SK-N-MC (cell line): Measurements from ENCODE around the gene APOC4.

ENCODE experiments used
- EZH2 ChIP-seq: fragments of 200-600 bp; sonication (generic); IDR thresholded peaks from one replicate; pipeline ENCODE4 v1.6.1; 2017; ENCODE audit warnings: antibody characterized with exemption
- FOXP2 ChIP-seq: optimal IDR thresholded peaks from 2 replicates; pipeline ENCODE3; 2011; ENCODE audit warnings: mild to moderate bottlenecking, moderate library complexity; ENCODE audit not compliant: insufficient read depth; ENCODE audit errors: extremely low read length, control extremely low read depth
- POLR2AphosphoS5 ChIP-seq: IDR thresholded peaks from 2 replicates; pipeline ENCODE4 v1.6.1; 2012; ENCODE audit warnings: mild to moderate bottlenecking, low read depth, low read length, borderline replicate concordance

- TF ChIP-seq POLR2AphosphoS5: no peak
- TF ChIP-seq EZH2: no peak
- no peak for TF ChIP-seq FOXP2
Observed at GRCh38 chr19:44905437-44906160, 36.4 kb upstream of the APOC4 start, which contains the start of gene APOE.
